Occipital lobe (tissue), 2 donors: Measurements from ENCODE around the gene FBN1. TPM values are rescaled to one million over a fixed set of nuclear protein-coding genes. Genes with fewer than 3 reads are reported as not detected.

ENCODE experiments used
- DNase-seq: peaks from one replicate; lab custom pipeline; 2025; lab: John Stamatoyannopoulos, UW
- total RNA-seq: library from RNA; depleted of rRNA; stranded (reverse); fragments of >200 nt; gene quantifications from one replicate; pipeline ENCODE4 v1.2.3, GENCODE V29; 2014

The FBN1 gene
- total RNA-seq, 1 donor from 2014 or later, result 27.9 TPM

GRCh38 chr15:48433226-48433886, 212.2 kb downstream of the FBN1 start:
- no peak for DNase-seq

GRCh38 chr15:48432688-48433087, 212.8 kb downstream of the FBN1 start:
- DNase-seq, result no peak

- no peak for DNase-seq
Observed at GRCh38 chr15:48427960-48428547, 217.5 kb downstream of the FBN1 start.

- no peak for DNase-seq
Observed at GRCh38 chr15:48427479-48427878, 218.0 kb downstream of the FBN1 start.

- no peak for DNase-seq
Observed at GRCh38 chr15:48426941-48427340, 218.6 kb downstream of the FBN1 start.

GRCh38 chr15:48426044-48426443, 219.5 kb downstream of the FBN1 start:
- no peak for DNase-seq

GRCh38 chr15:48425051-48425450, 220.5 kb downstream of the FBN1 start:
- DNase-seq, result no peak

GRCh38 chr15:48423896-48424475, 221.5 kb downstream of the FBN1 start:
- no peak for DNase-seq

GRCh38 chr15:48423342-48423741, 222.2 kb downstream of the FBN1 start:
- DNase-seq, result no peak

GRCh38 chr15:48422401-48422800, 223.1 kb downstream of the FBN1 start:
- no peak for DNase-seq

GRCh38 chr15:48421362-48421761, 224.1 kb downstream of the FBN1 start:
- no peak for DNase-seq

GRCh38 chr15:48419896-48420295, 225.6 kb downstream of the FBN1 start:
- DNase-seq, result no peak

- no peak for DNase-seq
Observed at GRCh38 chr15:48418343-48418742, 227.2 kb downstream of the FBN1 start.

- no peak for DNase-seq
Observed at GRCh38 chr15:48416301-48416700, 229.2 kb downstream of the FBN1 start.

GRCh38 chr15:48415036-48415886, 230.2 kb downstream of the FBN1 start:
- DNase-seq, result no peak

GRCh38 chr15:48414015-48414414, 231.5 kb downstream of the FBN1 start:
- no peak for DNase-seq

GRCh38 chr15:48413304-48413703, 232.2 kb downstream of the FBN1 start:
- no peak for DNase-seq

GRCh38 chr15:48411971-48412591, 233.4 kb downstream of the FBN1 start:
- no peak for DNase-seq

- DNase-seq, result no peak
Observed at GRCh38 chr15:48409623-48410022, 235.9 kb downstream of the FBN1 start.

GRCh38 chr15:48408327-48408726, 237.2 kb downstream of the FBN1 start:
- DNase-seq, result no peak

GRCh38 chr15:48407646-48408045, 237.9 kb downstream of the FBN1 start:
- DNase-seq, result no peak

GRCh38 chr15:48406911-48407310, 238.6 kb downstream of the FBN1 start:
- DNase-seq, result no peak
